HG03064 (cell line): Measurements from ENCODE around the gene TRAPPC2L.

Experiments
- ATAC-seq: cut with Tn5 transposase; IDR thresholded peaks from one replicate; pipeline ENCODE4 v1.9.1; 2021; ENCODE audit warnings: low read depth; ENCODE audit not compliant: unreplicated experiment

TRAPPC2L gene

DNA sequence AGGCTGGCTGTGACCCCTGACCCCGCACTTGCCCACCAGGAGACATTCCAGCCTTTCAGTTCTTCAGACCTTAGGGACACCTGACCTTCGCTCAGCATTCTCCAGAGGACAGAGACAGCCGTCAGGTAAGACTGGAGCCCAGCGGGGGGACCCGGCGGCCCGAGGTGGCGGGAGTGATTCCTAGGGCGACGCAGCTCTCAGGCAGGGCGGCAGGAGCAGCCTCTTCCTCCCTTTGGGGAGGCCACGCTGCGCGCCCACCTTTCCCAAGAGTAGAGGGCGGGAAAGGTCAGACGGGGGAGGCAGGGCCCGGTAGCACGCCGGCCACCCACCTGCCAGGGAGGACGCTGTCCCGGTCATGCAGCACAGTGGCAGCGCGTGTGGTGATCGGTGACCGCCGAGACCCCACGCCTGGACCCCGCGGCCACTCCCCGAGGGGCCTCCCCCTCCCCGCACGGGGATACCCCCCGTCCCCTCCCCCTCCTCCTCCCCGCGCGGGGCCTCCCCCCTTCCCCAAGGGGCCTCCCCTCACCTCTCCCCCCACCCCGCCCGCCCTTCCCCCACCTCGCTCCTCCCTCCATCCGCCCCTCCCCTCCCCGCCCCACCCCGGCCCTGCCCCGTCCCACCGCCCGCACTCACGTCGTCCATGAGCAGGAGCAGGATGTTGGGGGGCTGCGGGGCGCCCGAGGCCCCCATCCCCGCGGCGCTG lies 652 bp upstream of the TRAPPC2L start:
- ATAC-seq, result no peak

DNA sequence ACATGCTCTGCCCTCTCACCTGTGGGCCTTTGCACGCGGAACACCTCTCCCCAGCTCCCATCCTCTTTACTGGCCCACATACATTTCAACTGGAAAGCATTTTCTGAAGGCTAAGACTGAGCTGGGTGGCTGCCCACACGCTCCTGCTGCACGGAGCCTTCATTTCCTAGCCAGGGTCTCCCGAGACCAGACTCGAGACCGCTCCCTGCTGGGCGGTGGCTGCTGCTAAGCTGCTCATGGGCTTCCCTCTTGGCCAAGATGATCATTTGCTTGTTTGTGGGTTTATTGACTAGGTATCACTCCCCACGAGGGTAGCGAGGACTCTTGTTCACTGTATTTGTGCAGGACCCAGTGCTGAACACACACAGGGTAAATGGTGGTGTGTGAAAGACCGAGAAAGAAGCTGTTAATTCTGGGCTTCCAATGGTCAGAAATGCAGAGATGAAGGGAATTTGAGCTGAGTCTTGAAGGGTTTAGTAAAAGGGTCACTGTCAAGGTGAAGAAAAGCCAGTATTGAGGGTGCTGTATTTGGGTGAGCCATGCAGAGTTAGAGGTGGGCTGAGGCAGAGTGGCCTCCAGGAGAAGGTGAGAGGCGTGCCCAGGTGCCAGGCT lies 907 bp downstream of the TRAPPC2L start:
- ATAC-seq, result no peak

DNA sequence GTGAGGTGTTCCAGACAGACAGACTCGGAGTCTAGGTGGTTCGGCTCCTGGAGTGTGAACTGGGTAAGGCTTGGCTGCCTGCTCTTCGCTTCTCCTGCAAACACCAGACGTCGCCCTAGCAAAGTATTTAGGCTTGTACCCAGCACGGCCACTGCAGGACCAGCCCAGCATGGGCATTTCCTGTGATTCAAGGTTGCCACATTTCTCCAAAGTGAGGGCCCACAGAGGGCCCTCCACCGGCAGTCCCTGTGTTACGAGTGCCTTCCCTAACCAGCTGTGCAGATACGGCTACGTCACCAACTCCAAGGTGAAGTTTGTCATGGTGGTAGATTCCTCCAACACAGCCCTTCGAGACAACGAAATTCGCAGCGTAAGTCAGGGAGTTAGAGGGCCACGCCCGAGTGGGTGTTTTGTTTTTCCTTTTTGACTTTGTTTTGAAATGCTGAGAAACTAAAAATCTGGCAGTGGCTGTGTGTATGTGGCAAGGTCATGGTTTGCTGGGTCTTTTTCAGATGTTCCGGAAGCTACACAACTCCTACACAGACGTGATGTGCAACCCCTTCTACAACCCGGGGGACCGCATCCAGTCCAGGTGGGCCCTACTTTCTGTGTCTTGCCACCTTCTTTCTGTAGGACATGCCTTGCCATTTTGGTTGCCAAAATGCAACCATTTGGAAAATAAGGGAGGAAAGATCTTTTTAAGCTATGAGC lies 2.6 kb downstream of the TRAPPC2L start:
- ATAC-seq, result no peak

DNA sequence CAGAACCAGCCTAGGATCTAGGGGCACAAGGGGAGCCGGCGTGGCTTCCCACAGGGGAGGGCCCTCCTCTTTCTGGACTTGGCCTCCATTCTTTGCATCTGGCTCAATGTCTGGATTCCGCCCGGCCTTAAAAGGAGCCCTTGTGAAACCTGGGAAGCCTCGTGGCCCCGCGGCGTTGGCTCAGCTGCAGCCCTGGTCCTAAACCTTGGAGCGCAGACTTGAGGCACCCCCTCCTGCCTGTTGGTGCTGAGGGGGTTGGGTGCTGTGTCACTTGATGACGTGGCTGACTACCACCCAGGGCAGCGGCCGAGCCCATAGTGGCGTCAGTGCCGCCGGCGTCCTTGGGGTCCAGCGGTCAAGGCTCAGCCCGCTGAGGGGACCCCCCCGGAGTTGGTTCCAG lies 4.4 kb downstream of the TRAPPC2L start:
- no peak for ATAC-seq

DNA sequence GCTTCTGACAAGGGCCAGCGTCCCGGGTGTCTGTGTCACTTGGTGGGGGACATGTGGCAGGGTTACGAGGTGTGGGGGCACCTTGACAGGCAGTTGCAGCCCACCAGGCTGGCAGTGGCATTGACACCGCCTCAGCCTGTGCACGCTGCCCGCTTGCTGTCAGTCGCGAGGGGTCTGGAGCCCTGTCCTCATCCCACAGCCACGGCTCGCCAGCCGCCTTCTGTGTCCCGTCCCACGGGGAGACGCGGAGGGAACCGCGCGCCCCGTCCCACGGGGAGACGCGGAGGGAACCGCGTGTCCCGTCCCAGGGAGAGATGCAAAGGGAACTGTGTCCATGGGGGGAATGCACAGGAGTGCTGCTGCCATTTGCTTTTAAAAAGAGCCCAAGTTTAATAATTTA lies 6.0 kb downstream of the TRAPPC2L start:
- no peak for ATAC-seq

DNA sequence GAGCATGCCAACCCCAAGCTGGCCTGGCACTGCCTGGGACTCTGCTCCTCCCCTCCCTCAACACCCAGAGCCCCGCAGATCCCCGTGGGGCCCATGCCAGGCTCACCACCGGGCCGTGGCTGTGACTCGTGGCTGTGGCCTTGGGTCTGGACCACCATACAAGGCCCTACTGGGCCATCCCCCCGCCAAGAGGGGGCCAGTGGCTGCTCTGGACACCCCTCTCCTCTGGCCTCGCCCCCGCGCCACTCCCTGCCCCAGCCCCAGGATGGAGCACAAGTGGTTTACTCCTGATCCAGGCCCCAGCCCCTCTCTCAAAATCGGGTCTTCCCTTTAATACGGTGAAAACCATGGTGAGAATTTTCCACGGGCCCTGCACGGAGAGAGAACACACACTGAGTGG lies 6.5 kb downstream of the TRAPPC2L start:
- no peak for ATAC-seq

DNA sequence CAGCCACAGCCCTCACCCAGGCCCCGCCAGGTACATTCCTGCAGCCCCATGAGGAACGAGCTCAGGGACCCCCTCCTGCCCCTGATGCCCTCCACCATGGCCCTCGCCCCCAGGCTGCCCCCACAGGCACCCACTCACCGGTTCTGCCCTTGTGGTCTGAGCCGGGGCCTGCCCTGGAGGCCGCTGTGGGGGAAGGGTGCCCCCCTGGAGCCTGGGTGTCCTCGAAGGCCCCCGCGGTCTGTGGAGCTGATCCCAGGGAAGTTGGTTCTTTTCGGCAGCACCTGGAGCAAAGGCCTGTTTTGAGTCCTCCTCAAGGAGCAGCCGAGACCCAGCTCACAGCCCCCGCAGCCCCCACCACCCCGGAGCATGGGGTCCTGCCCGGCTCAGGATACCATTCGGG lies 7.2 kb downstream of the TRAPPC2L start:
- ATAC-seq, result no peak

DNA sequence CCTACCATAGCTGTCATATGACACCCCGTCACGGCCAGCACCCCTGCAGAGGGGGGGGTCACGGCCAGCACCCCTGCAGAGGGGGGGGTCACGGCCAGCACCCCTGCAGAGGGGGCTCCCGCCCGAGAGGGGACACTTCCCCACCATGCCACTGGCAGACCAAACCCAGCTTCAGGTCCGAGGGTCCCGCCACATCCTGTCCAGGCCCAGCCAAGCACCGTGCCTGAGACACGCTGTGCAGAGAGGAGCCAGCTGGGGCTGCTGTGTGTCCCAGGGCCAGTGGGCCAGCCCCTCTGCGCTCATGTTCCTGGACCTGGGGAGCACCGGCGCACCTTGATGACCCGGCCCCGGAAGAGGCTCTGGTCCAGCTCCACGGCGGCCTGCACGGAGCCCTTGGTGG lies 7.6 kb downstream of the TRAPPC2L start:
- no peak for ATAC-seq

DNA sequence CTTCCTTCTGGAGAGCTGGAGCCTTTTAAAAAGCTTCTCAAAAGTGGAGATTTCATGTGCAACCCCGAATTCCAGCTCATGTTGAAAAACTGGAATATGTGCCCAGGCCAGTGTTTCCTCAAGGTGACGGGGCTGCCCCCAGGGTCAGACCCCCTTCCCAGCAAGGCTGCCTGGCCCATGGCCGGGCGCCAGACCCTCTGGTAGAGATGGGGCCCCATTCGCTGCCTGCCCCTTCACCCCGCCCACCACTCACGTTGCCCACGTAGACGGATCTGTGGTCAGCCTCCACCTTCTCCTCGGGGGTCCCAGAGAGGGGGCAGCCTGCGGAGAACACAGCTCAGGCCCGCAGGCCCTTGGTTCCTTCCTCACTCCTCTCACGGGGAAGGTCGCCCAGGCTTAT lies 8.4 kb downstream of the TRAPPC2L start:
- no peak for ATAC-seq

DNA sequence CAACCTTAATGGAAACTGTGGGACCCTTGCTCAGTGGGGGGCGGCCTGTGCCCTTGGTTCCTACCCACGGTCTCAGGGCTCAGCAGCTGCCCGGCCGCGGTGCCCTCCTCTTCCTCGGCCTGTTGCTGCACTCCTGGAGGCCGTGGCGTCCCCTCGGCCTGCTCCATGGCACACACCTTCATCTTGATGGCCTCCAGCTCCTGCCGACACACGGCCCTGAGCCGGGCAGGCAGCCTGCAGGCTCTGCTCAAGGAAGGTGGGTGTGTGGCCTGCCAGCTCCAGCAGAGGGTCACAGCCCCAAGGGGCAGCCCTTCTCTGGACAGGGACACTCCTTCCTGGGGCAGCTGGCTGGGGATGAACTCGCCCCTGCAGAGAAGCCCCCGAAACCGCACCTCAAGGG lies 8.8 kb downstream of the TRAPPC2L start:
- ATAC-seq, result no peak

DNA sequence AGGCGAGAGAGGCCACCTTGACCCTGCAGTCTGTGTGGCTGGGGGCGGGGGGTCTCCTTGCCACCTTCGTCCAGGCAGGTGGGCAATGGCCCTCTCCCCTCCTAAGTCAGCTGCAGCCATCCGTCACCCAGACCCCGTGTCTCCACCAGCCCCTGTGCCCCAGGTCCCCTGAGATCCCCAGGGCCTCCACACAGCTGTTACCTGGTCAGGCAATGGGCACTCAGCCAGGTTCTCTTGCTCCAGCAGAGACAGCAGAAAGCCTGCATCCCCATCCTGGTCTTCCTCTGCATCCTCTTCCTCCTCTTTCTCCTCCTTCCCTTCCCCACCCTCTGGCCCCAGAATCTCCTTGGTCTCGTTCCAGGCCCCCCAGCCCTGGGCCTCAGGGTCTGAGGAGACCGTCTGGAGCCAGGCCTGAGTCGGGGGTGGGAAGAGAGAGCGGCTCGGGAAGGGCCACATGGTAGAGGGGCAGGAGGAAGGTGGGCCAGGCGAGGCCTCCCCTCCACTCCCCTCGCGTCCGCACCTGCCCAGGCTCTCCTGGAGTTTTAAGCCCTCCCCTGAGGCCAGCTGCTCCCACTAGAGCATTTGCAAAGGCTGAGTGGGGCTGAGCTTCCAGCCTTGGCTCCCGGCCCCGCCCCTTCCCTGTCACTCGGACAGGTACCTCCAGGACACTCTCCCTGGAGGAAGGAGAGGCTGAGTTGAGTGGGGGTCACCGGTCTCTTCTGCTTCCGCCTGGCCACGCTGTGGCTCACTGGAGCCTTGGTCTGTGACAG lies 9.4 kb downstream of the TRAPPC2L start, which contains the start of gene PABPN1L:
PABPN1L (minus strand) TSS at position 510 of the 770 bp plus-strand sequence; CDS start at position 456, 54 bp downstream.
- ATAC-seq, result no peak

DNA sequence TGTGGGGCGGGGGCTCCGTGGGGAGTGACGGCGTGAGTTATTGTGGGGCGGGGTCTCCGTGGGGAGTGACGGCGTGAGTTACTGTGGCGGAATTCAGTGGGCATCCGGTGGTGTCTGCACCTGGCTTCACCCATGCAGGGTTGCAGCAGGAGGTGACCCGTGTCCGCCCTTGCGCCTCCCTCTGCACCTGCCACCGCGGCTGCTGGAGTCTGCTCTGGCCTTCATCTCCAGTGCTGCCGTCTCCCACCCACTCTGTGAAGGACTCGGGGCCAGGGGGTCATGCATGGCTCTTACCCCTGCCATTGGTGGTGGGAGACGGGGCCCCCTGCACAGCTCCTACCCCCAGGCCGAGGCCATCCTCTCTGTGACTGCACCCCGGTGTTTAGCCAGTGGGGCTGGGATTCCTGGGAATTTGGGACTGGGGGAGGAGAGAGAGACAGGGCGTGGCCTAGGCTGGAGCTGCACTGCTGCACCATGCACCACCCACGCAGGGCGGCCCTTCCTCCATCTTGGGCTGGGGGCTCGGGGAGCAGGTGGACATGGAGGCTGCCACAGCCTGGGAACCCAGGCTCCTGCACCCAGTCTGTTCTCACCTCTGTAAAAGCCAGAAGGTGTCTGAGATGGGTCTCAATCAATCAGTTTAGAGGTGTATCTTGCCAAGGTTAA lies 10.8 kb downstream of the TRAPPC2L start:
- ATAC-seq, result no peak

DNA sequence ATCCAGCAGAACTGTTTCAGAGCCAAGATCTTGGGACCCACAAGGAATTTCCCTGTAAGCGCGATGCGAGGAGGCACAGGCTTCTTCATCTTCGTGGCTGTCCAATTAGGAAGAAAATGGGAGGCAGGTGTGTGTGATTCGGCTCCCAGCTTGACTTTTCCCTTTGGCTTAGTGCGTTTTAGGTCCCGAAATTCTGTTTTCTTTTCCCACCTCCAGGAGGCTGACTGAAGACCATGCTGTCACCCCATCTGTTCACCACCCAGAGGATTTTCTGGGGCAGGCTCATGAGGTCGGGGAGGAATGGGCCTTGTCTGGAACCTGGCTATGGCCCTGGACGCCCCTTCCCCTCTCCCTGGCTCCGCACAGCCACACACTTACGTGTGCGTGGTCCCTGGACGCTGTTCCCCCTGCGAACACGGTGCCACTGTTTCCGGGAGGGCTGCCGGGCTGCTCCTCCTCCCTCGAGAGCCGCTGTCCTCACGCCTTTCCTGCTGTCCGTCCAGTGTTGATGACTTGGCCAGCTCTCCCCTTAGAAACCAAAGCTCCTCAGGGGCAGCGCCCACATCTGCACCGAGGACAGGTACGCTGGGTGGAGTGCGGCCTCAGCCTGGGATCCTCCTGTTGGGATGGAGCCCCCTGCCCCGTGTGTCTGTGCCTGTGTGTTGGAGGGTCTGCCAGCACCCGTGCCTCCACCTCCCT lies 12.2 kb downstream of the TRAPPC2L start:
- no peak for ATAC-seq

DNA sequence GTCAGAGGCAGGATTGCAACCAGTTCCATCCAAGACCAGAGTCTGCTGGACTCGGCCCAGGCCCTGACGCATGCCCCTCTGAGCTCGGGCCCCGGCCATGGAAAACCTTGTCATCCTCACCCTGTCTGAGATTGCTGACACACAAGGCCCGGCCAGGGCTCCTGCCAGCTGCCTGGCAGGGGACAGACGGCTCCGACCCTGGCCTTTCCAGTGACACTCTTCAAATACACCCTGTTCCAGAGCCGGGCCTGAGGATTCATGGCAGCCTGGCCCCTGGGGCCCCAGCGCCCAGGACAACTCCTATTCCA lies 12.7 kb downstream of the TRAPPC2L start:
- ATAC-seq, result no peak

DNA sequence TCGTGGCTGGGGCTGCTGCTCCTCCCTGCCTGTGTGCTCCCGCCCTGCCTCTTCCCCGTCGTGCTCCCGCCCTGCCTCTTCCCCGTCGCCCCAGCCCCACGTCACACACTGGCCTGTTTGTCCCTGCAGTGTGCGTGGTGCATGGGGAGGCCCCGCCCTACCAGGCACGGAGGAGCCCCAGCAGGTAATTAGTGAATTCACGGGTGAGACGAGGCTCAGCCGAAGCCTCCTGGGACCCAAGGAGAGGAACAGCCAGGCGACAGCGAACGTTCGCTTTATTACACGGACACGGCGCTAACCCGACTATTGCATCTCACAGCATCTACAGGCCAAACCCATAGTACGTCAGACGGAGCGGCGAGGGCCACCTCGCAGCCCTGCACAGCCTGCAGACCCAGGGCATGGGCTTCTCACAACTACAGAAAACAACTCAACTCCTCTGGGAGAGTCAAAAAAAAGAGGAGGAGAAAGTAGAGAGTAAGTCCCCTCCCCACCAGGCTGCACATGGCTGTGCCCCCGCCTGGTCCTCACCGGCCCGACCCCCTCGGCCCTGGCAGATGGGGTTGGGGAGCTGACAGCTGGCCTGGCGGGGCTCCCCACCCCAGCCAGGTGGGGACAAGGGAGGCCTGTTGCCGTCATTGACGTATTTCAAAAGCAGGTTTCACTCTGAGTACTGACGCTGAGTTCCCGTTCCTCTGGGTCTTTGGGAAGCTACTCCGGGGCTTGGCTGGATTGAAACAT lies 13.9 kb downstream of the TRAPPC2L start:
- no peak for ATAC-seq

DNA sequence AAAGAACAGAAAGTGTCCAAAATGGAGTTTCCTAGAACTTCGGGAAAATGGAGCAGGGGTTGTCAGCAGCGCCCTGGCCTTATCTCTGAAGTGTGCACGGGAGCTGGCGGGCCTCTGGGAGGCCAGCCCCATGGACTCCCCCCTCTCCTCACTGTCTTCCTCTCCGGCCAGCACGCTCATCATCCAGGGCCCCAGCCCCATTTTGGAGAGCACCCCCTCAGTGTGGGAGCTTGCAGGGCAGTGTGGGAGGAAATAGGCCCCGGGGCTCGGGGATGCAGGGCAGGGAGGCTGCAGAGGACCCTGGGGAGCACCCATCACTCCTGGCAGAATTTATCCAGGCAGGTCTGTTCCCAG lies 14.4 kb downstream of the TRAPPC2L start:
- ATAC-seq, result no peak

DNA sequence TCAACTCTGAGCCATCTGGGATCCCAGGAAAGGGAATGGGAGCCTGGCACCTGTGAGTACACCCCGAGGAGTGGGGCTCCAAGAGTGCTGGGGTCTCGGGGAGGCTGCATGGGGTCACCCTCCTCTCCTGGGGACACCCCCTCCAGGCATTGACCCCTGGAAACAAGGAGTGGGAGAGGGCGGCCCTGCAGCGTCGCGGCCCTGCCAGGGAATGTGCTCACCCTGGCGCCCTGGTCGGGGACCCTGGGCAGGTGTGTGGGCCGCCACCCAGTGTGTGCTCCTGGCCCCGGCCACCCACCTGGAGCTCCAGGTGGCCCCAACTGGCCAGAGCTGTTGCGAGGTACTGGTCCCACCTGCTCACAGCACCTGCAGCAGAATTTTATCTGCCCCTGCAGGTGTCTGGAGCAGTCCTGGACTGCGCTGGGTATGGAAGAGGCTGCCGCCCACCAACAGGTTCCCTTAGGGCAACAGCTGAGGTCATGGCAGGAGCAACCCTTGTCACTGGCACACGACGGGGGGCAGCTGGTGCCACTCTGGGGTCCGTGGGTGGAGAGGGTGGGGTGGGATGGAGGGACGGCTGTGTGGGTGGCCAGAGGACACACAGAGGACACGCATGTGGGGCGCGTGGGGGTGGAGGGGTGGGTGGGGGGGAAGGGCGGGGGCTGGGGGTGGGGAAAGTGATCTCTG lies 14.9 kb downstream of the TRAPPC2L start:
- ATAC-seq, result no peak

DNA sequence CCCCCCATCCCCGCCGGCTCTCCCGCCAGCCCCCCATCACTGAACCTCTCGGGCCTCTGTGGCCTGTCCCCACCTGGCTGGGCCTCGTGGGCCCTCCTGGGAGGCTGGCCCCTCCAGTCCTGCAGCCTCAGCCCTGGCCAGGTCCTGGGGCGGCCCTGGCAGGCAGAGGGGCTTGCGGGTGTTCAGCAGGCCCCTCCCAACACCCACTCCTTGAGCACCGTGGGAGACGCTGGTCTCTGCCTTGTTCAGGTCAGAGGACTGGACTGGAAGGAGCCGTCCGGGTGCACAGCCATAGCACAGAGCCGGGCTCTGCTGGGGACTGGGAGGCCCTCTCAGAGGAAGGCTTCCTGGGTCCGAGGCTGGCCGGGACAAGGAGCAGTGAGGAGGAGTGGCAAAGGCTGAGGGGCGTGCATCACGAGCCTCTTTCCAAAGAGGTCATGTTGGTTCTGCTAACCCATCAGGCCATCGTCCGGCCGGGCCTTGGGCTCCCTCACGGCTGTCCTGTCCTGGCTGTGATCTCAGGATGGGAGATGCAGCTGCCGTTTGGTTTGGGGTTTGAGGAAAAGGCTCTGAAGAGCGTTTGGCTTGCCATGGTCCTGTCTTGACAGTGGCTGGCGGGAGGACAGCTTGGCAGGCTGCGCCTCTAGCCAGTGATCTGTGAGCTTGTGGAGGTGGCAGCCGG lies 15.9 kb downstream of the TRAPPC2L start:
- ATAC-seq, result no peak
